Colonic mucosa (tissue), 4 donors: ENCODE results near the gene LRPPRC. TPM values are rescaled to one million over a fixed set of nuclear protein-coding genes. Genes with fewer than 3 reads are reported as not detected.

Source experiments
- DNase-seq: peaks from one replicate; pipeline ENCODE4 v3.0.0-alpha.2; 2020
- H3K27ac ChIP-seq: fragments of 200-600 bp; one replicate; pipeline ENCODE4 v1.8.0; 2021
- H3K27me3 ChIP-seq: fragments of 200-600 bp; one replicate; pipeline ENCODE4 v1.8.0; 2021
- H3K36me3 ChIP-seq: fragments of 200-600 bp; one replicate; pipeline ENCODE4 v1.8.0; 2021
- H3K4me1 ChIP-seq: fragments of 200-600 bp; one replicate; pipeline ENCODE4 v1.8.0; 2021; ENCODE audit warnings: mild to moderate bottlenecking
- H3K4me3 ChIP-seq: fragments of 200-600 bp; one replicate; pipeline ENCODE4 v1.8.0; 2021
- H3K9ac ChIP-seq, 2 donors: one replicate each; pipeline ENCODE4 v1.7.0; 2013; ENCODE audit warnings: control low read depth in 2 of 2, low read depth in 2 of 2, low read length in 2 of 2
- H3K9me3 ChIP-seq: fragments of 200-600 bp; one replicate; pipeline ENCODE4 v1.8.0; 2021
- CTCF ChIP-seq: fragments of 200-600 bp; IDR thresholded peaks from one replicate; pipeline ENCODE4 v1.8.0; 2022; ENCODE audit warnings: antibody characterized with exemption, mild to moderate bottlenecking
- intact Hi-C: fragments of 100-400 bp; cut with DNase I; formaldehyde crosslinking; loops from one replicate; pipeline ENCODE4 v1.14.1; 2022
- total RNA-seq, 2 donors: library from RNA; stranded (reverse); fragmentation: NEBNext Ultra II Directional in 1 of 2; extraction: Animal tissue kit (Norgen Biotek cat#: 25700) in 1 of 2; gene quantifications; one replicate each; pipeline ENCODE4 v1.2.1, GENCODE V29; 2021
- donor health status: healthy.
- donor health status: DM: no; HTN: no; CAD: no.
- donor health status: DM: no; HTN: no; CAD: no.

The LRPPRC gene
- total RNA-seq, 2 donors from 2014 or later = 106 to 131 TPM

- Histone ChIP-seq H3K4me3 (no peak overlapping the region), H3K27ac (no peak overlapping the region), H3K36me3 (no peaks in the 10 kb centered on the region), H3K9ac (no peak overlapping the region), H3K27me3 (no peaks in the 10 kb centered on the region), H3K4me1 (no peaks in the 10 kb centered on the region), H3K9me3 (no peaks in the 10 kb centered on the region)
- no peak for TF ChIP-seq CTCF
- intact Hi-C loops = no loop called here
- DNase-seq = no peak
These were observed 123.6 kb downstream of the LRPPRC start for GRCh38 chr2:43872151-43872550.

GRCh38 chr2:43855292-43855691, 140.5 kb downstream of the LRPPRC start:
- Histone ChIP-seq H3K27me3 (no peaks in the 10 kb centered on the region), H3K27ac (no peak overlapping the region), H3K4me1 (no peaks in the 10 kb centered on the region), H3K9me3 (no peaks in the 10 kb centered on the region), H3K9ac (no peak overlapping the region), H3K36me3 (no peaks in the 10 kb centered on the region), H3K4me3 (no peak overlapping the region)
- DNase-seq = no peak
- TF ChIP-seq CTCF = no peak
- intact Hi-C loops = no loop called here

- intact Hi-C loops = no loop called here
- H3K27me3 ChIP-seq = no peaks in the 10 kb centered on the region
- DNase-seq = no peak
These were observed 141.1 kb downstream of the LRPPRC start for GRCh38 chr2:43854671-43855070.

GRCh38 chr2:43853141-43854081, 142.4 kb downstream of the LRPPRC start:
- no peak overlapping the region for H3K27ac ChIP-seq
- no peak for DNase-seq
- no peaks in the 10 kb centered on the region for H3K9me3 ChIP-seq
- no peak for TF ChIP-seq CTCF
- H3K9ac ChIP-seq = no peak overlapping the region
- H3K27me3 ChIP-seq = no peaks in the 10 kb centered on the region
- no peak overlapping the region for H3K4me3 ChIP-seq
- H3K4me1 ChIP-seq = no peaks in the 10 kb centered on the region
- no peaks in the 10 kb centered on the region for H3K36me3 ChIP-seq
- intact Hi-C loops = no loop called here

More at GRCh38 chr2:43854671-43855070, 141.1 kb downstream of the LRPPRC start:
- Histone ChIP-seq H3K4me1 (no peaks in the 10 kb centered on the region), H3K36me3 (no peaks in the 10 kb centered on the region), H3K9ac (no peak overlapping the region), H3K9me3 (no peaks in the 10 kb centered on the region), H3K27ac (no peak overlapping the region), H3K4me3 (no peak overlapping the region)
- TF ChIP-seq CTCF = no peak

- no peaks in the 10 kb centered on the region for H3K27me3 ChIP-seq
- no peak overlapping the region for H3K27ac ChIP-seq
- DNase-seq = no peak
- H3K9me3 ChIP-seq = no peaks in the 10 kb centered on the region
- H3K36me3 ChIP-seq = no peaks in the 10 kb centered on the region
- H3K9ac ChIP-seq = no peak overlapping the region
- intact Hi-C loops = no loop called here
- TF ChIP-seq CTCF = no peak
- no peaks in the 10 kb centered on the region for H3K4me1 ChIP-seq
- H3K4me3 ChIP-seq = no peak overlapping the region
These were observed 143.5 kb downstream of the LRPPRC start for GRCh38 chr2:43852196-43852730.
